HUES6 (cell line): ENCODE measurements around the gene THY1.
"Not testable (repeated sequence)": the region's sequence is repeated elsewhere in the genome, so short reads cannot be mapped to it uniquely, and the experiment has no call there.

Experiments used
- H3K27ac ChIP-seq: 2 replicates; pipeline ENCODE4 v1.7.0; 2013; ENCODE audit warnings: low read depth, mild to moderate bottlenecking, low read length, inconsistent platforms
- H3K27me3 ChIP-seq: 2 replicates; pipeline ENCODE4 v1.6.1; 2013; ENCODE audit warnings: low read length; ENCODE audit not compliant: control insufficient read depth, insufficient read depth
- H3K36me3 ChIP-seq: 2 replicates; pipeline ENCODE4 v1.6.1; 2013; ENCODE audit warnings: low read length; ENCODE audit not compliant: control insufficient read depth, insufficient read depth
- H3K4me1 ChIP-seq: 2 replicates; pipeline ENCODE4 v1.6.1; 2013; ENCODE audit warnings: low read length; ENCODE audit not compliant: control insufficient read depth, insufficient read depth
- H3K4me3 ChIP-seq: 2 replicates; pipeline ENCODE4 v1.5.1; 2013; ENCODE audit warnings: low read depth, low read length
- H3K9ac ChIP-seq: one replicate; pipeline ENCODE4 v1.6.1; 2013; ENCODE audit warnings: mild to moderate bottlenecking, low read length
- H3K9me3 ChIP-seq: 2 replicates; pipeline ENCODE4 v1.6.1; 2013; ENCODE audit warnings: low read depth, low read length; ENCODE audit not compliant: control insufficient read depth, insufficient read depth

The THY1 gene

DNA sequence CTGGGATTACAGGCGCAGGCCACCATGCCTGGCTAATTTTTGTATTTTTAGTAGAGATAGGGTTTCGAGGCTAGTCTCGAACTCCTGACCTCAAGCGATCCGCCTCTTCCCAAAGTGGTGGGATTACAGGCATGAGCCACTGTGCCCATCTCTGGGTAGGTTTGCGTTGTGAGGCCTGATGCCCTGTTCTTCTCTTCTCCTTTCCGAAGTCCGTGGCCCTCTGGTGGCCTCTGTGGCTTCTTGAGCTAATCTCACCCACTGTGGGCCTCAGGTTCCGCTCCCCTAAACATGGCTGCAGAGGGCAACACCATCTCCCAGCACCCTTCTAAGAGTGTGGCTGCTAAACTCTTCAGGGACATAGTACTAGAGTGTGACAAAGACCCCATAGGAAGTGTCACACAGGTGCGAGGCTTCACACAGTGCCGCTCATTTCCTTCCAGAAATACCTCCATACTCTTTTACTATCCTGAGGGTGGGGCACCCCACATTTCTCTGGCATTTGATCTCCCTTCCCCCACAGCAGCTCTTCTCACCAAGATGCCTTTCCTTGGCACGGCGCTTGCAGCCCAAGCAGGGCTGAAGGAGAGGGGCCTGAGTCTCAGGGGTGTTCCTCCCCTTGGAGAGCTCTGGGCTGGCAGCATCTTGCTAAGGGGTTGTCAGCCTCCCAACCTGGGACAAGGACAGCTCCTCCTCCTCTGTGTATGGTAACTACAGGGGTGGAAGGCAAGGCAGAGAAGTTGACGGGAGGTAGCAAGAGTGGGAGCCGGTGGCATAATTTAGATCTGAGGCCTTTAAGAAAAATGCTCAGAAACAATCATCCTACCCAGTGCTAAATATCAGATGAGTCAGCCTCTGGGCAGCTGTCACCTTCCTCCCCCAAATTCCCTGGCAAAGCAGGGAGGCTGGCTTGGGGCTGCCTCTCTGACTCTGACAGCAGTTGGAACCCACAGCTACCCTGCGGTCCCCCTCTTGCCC lies 6.1 kb downstream of the THY1 start:
- Histone ChIP-seq H3K27me3 (no peaks in the 10 kb centered on the region), H3K27ac (no peak overlapping the region; the same call in 1 of the 2 replicates), H3K36me3 (peaks cover 36% of the 10 kb centered on the region), H3K4me3 (no peak overlapping the region), H3K9me3 (no peaks in the 10 kb centered on the region), H3K4me1 (peaks cover 40% of the 10 kb centered on the region), H3K9ac (no peak overlapping the region)

DNA sequence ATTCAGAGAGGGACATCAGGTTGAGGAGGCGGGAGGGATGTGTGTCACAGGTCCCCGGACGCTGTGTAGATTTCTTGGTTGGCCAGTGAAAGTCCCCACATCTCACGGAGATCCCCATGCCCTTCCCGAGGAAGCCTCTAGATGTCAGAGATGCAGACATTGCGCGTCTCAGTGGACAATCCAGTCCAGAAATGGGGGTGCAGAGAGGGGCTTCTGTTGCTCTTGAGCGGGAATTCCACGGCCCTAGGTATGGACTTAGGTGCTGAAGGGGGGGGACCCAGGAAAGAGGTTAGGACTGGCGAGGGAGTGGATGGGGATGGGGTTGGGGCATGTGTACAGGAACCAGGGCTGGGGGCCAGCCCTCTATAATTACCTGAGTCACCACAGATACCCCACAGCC lies 7.0 kb downstream of the THY1 start:
- H3K4me3 ChIP-seq: no peak overlapping the region
- H3K27ac ChIP-seq: no peak overlapping the region
- peaks cover 35% of the 10 kb centered on the region for H3K36me3 ChIP-seq
- no peaks in the 10 kb centered on the region for H3K9me3 ChIP-seq
- H3K9ac ChIP-seq: no peak overlapping the region
- peaks cover 33% of the 10 kb centered on the region for H3K4me1 ChIP-seq
- H3K27me3 ChIP-seq: no peaks in the 10 kb centered on the region

DNA sequence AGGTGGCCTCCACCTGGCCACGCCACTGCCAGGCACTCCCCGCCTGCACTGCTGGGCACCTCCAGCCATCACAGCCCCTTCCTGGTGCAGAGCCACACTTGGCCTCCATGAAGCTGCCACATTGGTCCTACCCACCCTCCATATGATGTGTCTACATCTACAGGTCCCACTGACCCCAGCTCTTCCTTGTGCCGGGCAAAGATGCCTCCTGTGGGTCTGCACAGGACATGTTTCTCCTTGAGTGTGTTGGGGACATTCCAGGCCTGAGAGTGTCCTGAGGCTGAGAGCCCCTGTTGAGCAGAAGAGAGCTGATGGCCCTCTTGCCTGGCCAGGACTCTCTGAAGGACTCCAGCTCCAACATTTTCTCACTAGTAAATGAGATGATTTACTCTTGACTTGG lies 7.5 kb downstream of the THY1 start:
- peaks cover 29% of the 10 kb centered on the region for H3K4me1 ChIP-seq
- no peak overlapping the region for H3K9ac ChIP-seq
- H3K9me3 ChIP-seq: no peaks in the 10 kb centered on the region
- H3K27me3 ChIP-seq: no peaks in the 10 kb centered on the region
- H3K4me3 ChIP-seq: no peak overlapping the region
- peaks cover 31% of the 10 kb centered on the region for H3K36me3 ChIP-seq
- H3K27ac ChIP-seq: no peak overlapping the region

DNA sequence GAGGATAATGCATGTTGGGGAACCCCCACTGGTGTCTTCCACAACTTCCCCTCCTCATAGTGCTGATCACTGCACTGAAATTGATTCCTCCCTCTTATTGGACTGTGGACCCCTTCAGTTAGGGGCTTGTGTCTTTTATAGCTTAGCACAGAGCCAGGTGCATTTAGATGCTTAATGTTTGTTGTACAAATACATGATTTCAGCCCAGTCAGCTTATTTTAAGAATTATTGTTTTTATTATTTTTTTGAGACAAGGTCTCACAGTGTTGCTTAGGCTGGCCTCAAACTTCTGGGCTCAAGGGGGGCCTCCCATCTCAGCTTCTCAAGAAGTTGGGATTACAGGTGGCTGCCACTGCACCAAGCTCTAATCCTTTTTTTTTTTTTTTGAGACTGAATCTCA lies 8.2 kb downstream of the THY1 start:
- peaks cover 21% of the 10 kb centered on the region for H3K4me1 ChIP-seq
- H3K36me3 ChIP-seq: peaks cover 23% of the 10 kb centered on the region
- no peak overlapping the region for H3K4me3 ChIP-seq
- no peak overlapping the region for H3K27ac ChIP-seq
- H3K27me3 ChIP-seq: no peaks in the 10 kb centered on the region
- no peaks in the 10 kb centered on the region for H3K9me3 ChIP-seq
- H3K9ac ChIP-seq: no peak overlapping the region

DNA sequence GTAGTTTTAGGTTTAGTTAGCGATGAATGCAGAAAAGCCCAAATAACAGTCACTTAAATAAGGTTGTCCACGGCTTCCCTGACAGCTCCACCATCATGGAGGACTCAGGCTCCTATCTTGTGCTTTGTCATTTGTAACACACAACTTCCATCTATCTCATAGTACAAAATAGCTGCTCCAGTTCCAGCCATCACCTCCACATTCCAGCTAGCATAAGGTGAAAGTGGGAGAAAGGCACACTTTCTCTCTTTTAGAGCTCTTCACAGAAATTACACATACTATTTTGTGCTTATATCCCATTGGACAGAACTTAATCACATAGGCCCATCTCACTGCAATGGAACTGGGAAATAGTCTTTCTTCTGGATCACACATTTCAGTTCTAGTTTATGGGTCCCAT lies 8.7 kb downstream of the THY1 start:
- Histone ChIP-seq H3K36me3 (peaks cover 19% of the 10 kb centered on the region), H3K4me1 (peaks cover 20% of the 10 kb centered on the region), H3K27ac (no peak overlapping the region), H3K9ac (no peak overlapping the region), H3K27me3 (no peaks in the 10 kb centered on the region), H3K4me3 (no peak overlapping the region), H3K9me3 (no peaks in the 10 kb centered on the region)

DNA sequence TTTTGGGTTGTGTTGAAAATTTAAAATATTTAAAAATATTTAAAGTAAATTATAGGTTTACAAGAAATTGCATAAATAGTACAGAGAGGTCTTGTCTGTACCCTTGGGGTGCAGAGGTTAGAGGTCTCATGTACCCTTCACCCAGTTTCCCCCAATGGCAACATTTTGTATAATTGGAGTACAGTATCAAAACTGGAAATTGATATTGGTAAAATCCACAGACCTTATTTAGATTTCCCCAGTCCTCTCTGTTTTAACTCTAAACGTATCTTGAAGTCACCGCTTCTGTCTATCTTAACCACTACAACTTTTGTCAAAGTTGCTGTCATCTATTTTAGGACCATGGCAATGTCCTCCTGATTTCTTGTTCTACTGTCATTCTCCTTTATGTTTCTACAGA lies 10.9 kb downstream of the THY1 start:
- H3K9ac ChIP-seq: no peak overlapping the region
- H3K27me3 ChIP-seq: no peaks in the 10 kb centered on the region
- H3K27ac ChIP-seq: no peak overlapping the region
- no peak overlapping the region for H3K4me3 ChIP-seq
- no peaks in the 10 kb centered on the region for H3K9me3 ChIP-seq
- no peaks in the 10 kb centered on the region for H3K36me3 ChIP-seq
- peaks cover 5% of the 10 kb centered on the region for H3K4me1 ChIP-seq

DNA sequence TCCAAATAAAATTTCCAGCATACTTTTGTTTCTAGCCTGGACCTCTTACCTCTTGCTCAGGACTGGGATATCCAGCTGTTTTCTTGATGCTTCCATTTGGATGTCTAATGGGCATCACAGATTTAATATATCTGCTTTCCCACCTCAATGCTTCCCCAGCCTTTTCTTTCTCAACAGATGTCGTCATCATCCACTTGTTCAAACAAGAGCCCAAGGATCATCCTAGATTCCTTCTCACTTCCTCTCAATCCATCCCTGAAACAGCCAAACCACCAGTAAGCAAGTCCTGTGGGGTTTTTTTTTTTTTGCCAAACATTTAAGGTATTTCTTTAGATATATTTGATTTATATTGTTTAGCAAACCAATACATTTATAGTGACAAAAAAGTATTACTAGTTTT lies 12.5 kb downstream of the THY1 start:
- no peaks in the 10 kb centered on the region for H3K27me3 ChIP-seq
- no peak overlapping the region for H3K9ac ChIP-seq
- no peak overlapping the region for H3K27ac ChIP-seq
- no peak overlapping the region for H3K4me3 ChIP-seq
- no peaks in the 10 kb centered on the region for H3K4me1 ChIP-seq
- no peaks in the 10 kb centered on the region for H3K36me3 ChIP-seq
- no peaks in the 10 kb centered on the region for H3K9me3 ChIP-seq

DNA sequence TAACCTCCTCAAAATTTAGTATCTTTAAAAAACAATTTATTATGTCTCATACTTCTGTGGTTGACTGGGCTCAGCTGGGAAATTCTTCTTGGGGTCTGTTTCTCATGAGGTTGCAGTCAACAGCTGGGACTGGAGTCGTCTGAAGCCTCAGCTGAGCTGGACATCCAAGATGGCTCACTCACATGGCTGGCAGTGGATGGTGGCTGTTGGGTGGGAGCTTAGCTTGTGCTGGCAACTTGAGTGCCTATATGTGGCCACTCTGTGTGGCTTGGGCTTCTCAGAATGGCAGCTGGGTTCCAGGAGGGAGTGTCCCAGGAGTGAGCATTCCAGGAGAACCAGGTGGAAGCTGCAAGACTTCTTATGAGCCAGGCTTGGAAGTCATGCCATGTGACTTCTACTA lies 13.2 kb downstream of the THY1 start:
- H3K27me3 ChIP-seq: no peaks in the 10 kb centered on the region
- no peak overlapping the region for H3K4me3 ChIP-seq
- no peaks in the 10 kb centered on the region for H3K36me3 ChIP-seq
- H3K4me1 ChIP-seq: no peaks in the 10 kb centered on the region
- no peak overlapping the region for H3K27ac ChIP-seq
- H3K9ac ChIP-seq: no peak overlapping the region
- H3K9me3 ChIP-seq: no peaks in the 10 kb centered on the region

DNA sequence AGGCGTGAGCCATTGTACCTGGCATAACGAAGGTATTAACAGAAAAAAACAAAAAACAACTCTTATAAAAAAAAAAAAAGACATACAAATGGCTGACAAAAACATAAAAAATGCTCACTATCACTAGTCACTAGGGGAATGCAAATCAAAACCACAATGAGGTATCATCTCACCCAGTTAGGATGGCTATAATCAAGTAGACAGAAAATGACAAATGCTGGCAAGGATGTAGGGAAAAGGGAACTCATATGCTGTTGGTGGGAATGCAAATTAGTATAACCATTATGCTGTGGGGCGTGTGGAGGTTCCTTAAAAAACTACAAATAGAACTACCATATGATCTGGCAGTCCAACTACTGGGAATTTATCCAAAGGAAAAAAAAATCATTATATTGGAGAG lies 17.0 kb downstream of the THY1 start:
- no peaks in the 10 kb centered on the region for H3K27me3 ChIP-seq
- no peaks in the 10 kb centered on the region for H3K9me3 ChIP-seq
- no peak overlapping the region for H3K4me3 ChIP-seq
- no peaks in the 10 kb centered on the region for H3K4me1 ChIP-seq
- no peak overlapping the region for H3K27ac ChIP-seq
- no peaks in the 10 kb centered on the region for H3K36me3 ChIP-seq
- no peak overlapping the region for H3K9ac ChIP-seq

DNA sequence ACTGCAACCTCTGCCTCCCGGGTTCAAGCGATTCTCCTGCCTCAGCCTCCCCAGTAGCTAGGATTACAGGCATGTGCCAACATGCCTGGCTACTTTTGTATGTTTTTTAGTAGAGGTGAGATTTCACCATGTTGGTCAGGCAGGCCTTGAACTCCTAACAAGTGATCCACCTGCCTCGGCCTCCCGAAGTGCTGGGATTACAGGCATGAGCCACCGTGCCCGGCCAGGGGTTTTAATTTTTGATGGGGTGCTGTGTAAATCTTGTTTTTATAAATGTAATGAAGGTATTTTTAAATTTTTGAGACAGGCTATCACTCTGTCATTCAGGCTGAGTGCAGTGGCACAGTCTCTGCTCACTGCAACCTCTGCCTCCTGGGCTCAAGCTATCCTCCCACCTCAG lies 17.5 kb downstream of the THY1 start:
- H3K9me3 ChIP-seq, H3K4me1 ChIP-seq, H3K4me3 ChIP-seq, H3K27ac ChIP-seq, H3K27me3 ChIP-seq, H3K36me3 ChIP-seq, H3K9ac ChIP-seq: not testable (repeated sequence)

DNA sequence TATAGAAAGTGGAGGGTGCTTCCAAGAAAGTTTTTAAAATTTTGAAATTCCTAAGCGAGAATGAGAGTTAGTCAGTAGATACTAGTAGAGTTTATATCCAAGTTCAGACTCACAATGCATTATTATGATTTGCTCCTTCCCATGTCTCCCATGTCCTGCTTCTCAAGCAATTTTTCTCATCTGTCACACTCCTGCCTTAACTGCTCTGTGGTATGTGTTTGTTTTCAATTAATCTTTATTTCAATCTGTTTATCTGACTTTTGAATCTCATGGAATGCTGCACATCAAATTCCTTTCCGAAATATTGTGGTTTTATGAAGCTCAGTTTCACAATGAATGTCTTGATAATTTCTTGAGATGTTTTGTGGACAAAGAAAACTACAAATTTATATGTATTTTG lies 18.1 kb downstream of the THY1 start:
- Histone ChIP-seq H3K4me3 (no peak overlapping the region), H3K9ac (no peak overlapping the region), H3K9me3 (peaks cover 3% of the 10 kb centered on the region; the same call in 1 of the 2 replicates), H3K27ac (no peak overlapping the region), H3K36me3 (no peaks in the 10 kb centered on the region), H3K27me3 (no peaks in the 10 kb centered on the region), H3K4me1 (no peaks in the 10 kb centered on the region)
